Stimulated activated CD4-positive, alpha-beta T cell treated with anti-CD3 and anti-CD28 coated beads, Interleukin-2, amount 100 ng/mL, for 24 hours (primary cell): ENCODE data around the gene BBS9.
"Not testable (repeated sequence)": the region's sequence is repeated elsewhere in the genome, so short reads cannot be mapped to it uniquely, and the experiment has no call there.

ENCODE experiments used
- DNase-seq, 2 donors: peaks; one replicate each; pipeline ENCODE4 v3.0.0-alpha.2; 2020

The BBS9 gene

DNA sequence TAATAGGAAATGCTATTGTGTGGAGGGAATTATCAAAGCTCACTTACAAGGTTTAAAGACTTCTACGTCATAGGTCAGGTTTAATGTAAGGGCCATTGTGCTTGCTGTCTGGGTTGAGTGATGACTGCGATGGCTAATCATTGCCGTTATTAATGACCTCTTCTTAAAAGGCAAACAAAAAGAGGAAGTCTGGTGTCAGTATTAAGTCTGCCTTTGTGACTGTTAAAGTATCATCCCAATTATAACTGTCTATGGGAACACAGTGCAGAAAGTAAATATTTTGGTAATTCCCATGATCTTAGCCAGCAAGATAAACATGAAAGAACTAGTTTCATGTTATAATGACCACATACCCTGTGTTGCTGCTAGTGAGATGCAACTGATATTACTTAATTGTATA is 382.4 kb downstream of the BBS9 start:
- DNase-seq: no peak

DNA sequence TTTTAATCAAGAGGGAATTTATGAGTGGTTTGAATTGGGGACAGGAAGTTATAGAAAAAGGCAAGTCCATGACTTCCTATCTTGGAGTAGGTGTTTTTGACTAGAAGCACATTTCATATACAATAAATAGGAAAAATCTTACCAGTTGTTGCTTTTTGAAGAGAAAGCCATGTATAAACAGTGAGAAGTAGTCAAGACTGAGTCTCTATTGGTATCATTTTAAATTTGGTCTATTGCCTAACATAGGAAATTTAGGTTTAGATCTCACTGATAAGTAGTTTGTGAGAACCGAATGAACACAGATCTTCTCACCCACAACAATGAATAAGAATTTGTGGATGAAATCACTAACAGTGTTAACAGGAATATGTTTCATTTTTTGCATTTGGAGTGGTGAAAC is 387.2 kb downstream of the BBS9 start:
- DNase-seq: no peak

DNA sequence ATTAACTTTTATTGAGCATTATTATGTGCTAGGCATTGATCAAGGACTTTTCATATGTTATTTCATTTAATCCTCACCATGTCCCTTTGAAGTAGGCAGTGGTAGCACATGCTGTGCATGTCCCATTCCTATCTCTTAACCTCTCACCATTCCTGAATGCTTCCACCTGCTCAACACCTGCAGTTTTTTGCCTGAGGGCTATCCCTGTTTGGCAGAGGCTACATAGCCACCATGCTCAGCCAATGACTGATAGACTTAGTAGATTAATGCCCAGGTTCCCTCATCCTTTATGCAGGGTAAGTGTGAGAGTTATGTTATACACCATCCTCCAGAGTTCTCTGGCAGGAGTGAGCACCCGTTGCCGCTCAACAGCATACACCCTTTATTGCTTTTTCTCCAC is 387.8 kb downstream of the BBS9 start:
- no peak for DNase-seq

DNA sequence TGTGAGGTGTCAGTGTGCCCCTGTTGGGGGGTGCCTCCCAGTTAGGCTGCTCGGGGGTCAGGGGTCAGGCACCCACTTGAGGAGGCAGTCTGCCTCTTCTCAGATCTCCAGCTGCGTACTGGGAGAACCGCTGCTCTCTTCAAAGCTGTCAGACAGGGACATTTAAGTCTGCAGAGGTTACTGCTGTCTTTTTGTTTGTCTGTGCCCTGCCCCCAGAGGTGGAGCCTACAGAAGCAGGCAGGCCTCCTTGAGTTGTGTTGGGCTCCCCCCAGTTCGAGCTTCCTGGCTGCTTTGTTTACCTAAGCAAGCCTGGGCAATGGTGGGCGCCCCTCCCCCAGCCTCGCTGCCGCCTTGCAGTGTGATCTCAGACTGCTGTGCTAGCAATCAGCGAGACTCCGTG is 397.6 kb downstream of the BBS9 start:
- not testable (repeated sequence) for DNase-seq

DNA sequence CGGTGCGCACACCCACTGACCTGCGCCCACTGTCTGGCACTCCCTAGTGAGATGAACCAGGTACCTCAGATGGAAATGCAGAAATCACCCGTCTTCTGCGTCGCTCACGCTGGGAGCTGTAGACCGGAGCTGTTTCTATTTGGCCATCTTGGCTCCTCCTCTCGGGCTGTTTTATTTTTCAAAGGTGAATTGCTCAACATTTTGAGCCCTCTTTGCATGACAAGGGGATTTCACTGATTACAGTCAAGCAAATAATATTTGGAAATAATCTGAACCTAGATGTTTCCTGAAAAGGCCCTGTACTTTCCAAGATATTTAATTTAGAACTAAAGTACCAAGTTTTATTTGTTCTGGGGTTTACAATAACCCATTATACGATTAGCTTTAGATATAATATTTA is 398.2 kb downstream of the BBS9 start:
- not testable (repeated sequence) for DNase-seq

DNA sequence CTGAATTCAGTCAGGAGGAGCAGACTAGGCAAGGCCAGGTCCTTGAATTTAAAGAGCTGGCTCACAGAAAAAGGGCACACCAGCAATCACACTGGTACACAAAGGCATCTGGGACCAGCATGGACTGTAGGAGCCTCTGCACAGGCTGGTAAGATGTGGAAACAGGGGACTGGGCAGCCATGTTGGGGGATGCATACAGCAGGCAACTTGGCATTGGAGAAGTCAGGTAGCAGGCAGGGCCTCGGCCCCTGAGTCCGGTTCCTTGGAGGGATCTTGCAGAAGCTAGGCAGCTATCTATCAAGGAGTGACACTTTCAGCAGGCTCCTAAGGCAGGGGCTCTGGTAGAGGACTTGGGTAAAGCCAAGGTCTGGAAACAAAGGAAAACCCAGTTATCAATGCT is 399.7 kb downstream of the BBS9 start:
- DNase-seq: no peak

DNA sequence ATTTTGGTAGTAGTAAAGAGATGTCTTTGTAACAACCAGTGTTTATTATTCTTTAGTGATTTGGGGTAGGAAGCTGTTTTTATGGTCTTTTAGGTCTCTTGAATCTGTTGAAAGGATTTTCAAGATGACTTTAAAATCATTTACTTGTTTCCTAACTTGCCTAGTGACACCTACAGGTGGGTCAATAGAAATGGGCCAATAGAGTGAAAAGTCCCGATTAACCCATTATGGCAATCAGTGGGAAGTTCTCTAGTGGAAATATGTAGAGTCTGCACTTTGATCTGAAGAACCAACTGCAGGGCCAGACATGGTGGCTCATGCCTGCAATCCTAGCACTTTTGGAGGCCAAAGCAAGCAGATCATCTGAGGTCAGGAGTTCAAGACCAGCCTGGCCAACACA is 401.3 kb downstream of the BBS9 start:
- DNase-seq: no peak

DNA sequence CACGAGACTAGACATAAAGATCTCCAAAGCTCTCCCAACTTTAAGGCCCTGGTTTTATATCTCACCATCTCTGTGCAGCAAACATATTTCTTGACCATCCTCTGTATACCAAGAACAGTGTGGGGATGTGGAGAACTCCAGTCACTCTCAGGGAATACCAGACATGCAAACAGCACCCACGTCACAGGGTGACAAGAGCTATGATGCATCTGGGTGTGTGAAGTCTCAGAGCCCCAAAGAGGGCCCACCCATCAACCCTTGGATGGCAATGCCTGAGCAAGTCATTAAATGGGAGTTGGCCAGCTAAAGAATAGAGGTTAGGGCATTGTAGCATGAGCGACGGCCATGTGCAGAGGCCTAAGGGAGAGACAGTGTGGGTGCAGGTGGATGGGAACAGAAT is 402.5 kb downstream of the BBS9 start:
- no peak for DNase-seq

DNA sequence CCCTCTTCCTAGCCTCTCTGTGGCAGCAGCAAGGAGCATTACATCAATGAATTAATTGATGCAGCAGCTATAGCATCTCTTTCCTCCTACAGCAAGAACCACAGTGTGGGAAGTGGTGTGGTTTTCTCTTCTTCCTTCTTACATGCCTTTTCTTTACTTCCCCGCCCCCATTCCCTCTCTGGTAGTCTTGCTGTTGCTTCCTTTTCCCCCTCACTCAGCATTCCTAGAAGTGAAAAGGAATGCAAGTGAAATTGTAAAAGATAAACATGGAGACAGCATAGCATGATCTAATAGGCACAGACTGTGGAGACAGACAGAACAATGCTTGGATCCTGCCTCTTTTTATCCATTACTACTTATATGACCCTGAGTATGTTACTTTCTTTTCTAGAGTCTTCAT is 405.5 kb downstream of the BBS9 start:
- DNase-seq: no peak

DNA sequence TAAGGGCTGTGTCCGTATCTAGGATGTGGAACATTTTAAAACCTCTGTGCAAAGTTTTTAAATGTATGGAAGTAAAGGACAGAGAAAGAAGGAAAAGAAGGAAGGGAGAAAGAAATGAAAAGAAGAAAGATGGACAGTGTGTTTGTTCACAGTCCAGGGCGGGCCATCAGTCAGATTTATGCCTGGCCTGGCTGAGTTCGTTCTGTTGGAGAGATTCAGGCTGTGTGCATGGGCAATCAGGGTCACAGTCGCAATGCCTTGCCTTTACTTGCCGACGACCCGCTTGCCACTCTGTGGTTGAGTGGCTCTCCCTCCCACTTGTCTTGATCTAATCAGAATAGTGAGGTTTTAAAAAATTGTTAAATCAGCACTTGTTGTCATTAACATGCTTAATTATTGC is 406.6 kb downstream of the BBS9 start:
- DNase-seq: no peak

DNA sequence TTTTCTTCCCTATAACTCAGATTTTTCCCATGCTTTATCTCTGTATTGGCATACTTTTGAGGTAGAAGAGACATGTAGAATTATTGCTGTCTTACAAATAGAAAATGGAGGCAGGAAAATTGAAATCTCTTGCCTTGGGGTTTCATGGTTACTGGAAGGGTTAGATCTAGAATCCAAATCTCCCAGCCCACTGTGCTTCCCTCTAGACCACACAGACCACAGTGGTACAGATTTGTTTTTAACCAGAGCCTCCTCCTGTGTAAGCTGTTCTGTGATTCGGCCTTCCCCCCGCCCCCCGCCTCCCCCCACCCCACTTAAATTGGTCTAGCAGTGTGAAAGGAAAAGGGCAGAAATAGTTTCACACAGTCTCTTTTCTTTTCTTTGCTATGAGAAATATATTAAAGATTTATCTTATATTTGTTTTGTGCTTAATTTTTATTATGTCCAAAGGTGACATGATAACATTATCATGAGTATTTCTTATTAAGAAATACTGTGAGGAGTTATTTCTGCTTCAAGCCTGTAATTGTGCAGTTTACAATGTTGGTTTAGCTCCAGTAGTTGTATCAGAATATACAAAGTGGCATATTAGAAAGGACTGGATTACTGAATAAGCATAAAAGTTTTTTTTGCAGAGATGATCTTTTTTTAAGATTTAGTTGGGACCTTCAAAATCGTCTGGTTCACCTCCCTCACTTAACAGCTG is 407.2 kb downstream of the BBS9 start:
- DNase-seq: no peak

DNA sequence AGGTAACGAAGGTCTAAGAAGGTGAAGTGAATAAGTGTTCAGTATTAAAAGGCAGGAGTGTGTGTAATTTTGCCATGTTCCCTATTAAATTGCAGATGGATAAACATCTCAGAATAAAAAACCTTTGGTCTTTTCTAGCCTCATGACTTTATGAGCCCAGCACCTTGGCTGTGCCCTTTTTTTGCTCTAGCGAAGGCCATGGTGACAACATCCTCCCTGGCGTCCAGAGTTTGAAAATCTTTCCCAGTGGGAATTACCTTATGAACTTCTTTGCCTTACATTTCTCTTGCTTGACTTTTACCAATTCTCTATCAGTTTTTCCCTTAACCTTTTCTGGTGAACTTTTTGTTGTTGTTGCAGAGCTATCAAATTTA is 407.7 kb downstream of the BBS9 start:
- DNase-seq: no peak

DNA sequence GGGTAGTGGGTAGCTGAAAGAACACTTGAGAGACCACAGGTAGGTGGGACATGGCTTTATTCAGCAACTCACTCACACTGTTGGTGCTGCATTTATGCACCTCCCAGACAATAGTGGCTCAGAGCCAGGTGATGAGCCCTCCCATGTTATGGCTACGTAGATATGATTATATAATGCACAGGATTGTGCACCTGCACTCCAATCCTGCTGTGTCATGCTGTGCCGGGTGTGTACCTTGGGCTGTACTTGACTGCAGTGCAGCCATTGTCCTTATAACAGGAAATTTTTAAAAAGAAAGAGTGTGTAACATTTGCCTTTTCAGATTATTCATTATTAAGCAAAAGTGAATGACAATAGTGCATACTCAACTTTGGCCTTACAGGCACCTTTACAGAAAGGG is 409.8 kb downstream of the BBS9 start:
- DNase-seq: no peak

DNA sequence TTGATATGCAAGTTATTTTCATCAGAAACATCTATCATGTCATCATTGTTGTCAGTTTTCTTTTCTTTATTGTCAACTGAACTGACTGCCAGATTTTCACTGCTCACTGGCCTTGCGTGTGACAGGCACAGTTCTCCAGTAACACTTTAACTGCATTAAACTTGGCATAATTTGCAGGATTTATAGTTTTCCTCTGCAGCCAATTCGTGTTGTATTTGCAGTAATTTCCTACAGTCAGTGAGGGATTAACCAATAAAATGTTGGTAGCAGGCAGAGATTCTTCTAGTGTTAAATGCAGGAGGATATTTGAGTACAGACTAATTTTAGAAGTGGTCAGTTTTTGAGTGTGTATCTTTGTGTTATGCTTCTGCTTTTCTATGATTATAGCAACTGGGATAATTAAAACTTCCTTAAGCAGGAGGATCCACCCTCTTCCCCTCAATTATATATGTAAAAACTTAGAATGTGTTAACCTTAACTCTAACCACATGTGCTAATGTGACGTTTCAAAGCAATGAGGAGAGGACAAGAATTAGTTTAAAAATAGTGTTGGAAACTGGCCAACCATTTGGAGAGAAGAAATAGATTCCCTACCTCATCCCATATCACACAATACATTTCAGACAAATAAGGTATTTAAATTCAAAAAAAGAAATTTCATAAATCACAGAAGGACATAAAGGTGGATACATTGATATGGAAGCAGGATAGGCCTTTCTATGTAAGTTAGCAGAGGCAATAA is 410.5 kb downstream of the BBS9 start:
- DNase-seq: no peak

DNA sequence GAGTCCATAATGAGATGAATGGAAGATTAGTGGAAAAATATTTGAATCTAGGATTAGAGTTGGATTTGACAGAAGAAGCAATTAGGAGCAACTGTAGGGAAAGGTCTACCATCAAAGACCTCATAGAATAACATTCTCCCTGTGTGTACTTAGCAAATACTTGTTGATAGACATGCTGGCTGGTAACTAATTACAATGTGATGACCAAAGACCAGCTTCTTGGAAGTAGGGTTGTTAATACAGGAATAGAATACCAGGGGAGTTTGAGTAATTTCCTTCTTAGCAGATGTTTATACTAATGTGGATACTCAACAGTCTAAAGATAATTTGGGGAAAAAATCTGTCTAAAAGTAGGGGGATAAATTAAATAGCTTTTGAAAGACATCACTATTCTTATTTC is 418.5 kb downstream of the BBS9 start:
- DNase-seq: no peak

DNA sequence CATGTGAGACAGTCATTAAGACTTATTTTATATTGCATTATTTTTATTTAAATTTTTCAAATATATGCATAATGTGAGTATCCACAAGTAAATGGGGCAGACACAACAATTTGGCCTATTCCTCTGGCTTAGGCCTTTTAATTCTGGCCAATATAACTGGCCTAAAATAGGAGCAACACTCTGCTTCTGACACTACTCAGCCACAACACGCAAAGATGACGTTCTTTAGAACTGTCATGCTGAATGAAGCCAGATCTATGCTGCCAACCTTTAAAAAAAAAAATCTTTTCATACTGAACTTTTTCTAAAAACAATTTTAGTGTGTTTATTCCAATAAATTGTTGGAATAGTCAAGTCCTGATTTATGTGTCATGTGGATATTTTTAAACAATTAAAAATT is 421.0 kb downstream of the BBS9 start:
- DNase-seq: no peak

DNA sequence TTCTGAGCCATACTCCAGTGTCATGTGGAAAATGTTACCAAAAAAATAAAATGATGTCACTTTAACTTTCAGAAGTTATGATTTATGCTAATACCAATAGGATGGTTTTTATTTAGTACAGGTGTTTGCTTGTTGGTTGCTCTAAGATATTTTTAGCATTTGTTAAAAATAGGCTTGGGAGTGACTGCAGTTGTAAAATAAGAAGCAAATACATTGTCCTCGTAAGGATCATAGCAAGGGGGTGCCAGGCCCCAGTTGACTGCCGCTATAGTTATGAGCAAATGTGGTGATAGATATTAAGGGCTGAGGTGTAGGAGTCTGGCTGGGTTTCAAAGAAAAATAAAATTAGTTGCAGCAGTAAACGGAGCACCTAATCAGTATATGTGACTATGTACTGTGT is 421.6 kb downstream of the BBS9 start:
- DNase-seq: no peak

DNA sequence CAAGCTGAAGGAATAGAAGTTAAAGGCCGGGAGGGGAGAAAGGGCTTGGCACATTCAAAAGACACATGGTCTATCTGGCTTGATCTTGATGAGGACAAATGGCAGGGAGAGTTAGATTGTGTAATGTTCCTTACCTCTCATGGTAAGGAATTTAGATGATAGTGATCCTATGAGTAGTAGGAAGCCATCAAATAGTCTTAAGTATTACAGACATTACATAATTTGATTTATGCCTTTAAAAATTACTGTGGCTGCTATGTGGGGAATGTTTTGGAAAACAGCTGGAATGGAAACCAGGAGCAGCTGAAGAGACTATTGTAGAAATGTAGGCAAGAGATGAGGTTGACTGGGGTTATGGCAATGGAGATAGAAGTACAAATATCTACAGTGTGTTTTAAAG is 424.7 kb downstream of the BBS9 start:
- no peak for DNase-seq

DNA sequence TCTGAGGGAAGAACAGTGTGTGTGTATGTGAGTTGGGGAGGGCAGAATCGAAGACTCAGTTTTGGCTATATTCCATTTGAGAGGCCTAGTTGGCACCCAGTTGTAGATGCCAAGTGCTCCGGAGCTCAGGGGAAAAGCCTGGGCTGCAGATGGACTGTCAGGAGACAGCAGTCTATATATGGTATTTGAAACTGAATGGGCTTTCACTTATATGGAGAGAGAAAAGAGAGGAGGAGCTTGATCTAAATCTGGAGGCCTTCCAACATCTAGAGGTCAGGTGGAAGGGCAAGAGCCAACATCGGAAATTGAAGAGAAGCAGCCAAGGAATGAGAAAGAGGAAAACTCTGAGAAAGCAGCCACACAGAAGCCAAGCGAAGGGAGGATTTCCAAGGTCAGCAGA is 425.2 kb downstream of the BBS9 start:
- no peak for DNase-seq

DNA sequence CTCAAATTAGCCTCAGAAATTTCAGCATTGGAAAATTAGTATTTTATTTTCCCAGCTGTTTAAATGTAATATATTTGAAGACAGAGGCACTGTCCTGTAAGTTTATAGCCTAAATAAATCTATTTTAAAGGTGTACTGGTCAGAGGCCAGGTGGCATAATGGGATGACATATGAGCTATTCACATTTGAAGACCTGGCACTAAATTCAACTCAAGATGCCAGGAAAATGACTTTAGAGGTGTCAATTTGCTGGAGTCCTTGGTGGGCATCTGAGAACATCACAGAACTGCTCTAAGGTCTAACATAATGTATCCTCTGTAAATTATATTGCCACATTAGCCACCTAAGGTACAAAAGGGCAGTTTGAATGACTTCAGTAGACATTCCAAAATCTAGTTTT is 427.1 kb downstream of the BBS9 start:
- DNase-seq: no peak

DNA sequence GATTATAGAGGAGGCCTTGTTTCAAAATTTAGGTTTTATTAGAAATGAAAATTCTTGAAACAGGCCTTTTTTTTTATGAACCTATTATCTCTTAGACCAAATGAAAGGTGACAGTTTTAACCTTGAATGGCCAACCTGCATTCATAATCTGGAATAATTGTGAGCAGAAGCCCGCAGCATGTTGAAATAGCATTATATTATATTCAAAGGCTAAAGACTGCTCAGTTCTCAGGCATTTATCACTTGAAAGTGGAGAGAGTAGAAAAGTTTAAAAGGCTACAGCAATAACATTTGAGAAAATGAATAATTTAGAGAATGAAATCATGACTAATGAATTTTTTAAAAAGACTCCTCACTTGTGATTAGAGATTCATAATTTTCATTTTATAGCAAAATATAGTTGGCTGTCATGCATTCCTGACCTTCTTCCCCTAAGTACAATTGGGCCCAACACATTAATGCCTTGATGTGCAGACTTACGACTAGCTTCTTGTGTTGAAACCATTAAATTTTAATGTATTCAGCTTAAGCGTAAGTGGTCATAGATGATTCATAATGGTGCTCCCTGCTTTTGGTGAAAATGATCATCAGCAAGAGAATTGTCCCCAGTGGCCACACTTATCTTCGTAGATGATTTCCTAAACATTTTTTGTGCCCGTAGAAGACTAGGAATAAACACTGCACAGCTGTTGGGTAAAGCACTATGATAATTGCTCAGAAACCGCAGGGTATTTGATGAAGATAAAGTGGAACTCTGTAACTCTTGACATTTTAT is 429.4 kb downstream of the BBS9 start:
- no peak for DNase-seq

DNA sequence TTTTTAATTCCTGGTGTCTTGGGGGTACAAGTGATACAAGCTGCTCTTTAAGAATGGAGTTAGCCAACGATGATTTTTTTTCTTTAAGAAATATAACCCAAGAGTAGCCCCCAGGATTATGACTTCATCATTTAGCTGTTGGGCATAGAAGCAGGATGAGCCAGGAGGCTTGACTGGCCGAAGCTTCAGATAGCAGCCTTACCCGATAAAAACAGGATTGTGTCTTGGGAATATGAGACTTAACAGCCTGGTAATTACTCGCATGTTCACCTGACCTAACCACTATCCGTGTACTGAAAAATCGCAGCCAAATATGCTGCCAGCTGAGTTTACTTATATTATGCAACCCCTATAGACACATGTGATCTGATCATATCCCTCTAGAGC is 430.0 kb downstream of the BBS9 start:
- DNase-seq: no peak

DNA sequence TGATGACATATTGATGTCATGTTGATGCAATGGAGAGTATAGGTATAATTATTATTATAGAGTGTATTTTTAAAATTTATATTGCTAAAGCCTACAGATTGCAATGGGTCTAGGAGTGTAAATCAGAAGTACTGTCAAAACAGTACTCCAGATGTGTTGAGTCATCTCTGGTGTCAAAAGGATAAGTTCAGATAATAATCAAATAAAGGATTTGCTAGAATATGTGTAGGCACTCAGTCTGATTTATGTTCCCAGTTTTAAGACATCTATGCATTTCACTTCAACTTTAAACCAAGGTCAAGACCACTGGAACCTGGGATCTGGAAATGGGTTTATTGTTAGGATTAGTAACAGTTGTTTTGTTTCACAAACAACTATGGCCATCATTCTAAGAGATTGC is 433.6 kb downstream of the BBS9 start:
- DNase-seq: no peak

DNA sequence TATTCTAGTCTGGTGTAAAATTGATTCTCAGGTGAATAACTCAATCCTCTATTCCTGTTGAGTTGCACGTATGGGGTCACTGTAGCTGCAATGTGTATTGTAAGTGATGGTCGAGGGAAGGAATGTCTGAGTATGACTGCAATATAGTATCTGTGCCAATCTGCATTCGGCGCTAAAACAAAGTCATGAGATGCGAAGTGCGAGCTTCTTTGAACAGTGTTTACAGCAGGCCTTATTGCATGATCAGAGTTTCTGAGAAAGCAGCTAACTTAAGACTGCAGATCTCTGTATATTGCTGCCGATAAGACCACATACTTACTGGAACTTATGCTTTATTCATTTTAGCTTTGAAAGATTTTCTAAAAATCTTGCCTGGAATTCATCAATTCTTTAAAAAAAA is 434.3 kb downstream of the BBS9 start:
- no peak for DNase-seq
